SK-N-SH treated with all-trans-retinoic acid at 6 μM for 48 hours (cell line): ENCODE measurements around the gene LDLRAP1.
A peak's percentile ranks its signal among the peaks of the same experiment; 100 is the strongest.

Experiments
- ATAC-seq: fragments of 200-7000 bp; cut with Tn5 transposase; 3 replicates; pipeline ENCODE4 v1.9.1; 2020; ENCODE audit warnings: mild to moderate bottlenecking, moderate library complexity
- ARNTL ChIP-seq: fragments of 450-650 bp; formaldehyde crosslinking; IDR thresholded peaks from 2 replicates; pipeline ENCODE4 v1.5.0; 2020; ENCODE audit warnings: low read depth, mild to moderate bottlenecking, moderate library complexity, borderline replicate concordance
- BACH2 ChIP-seq: fragments of 250-450 bp; sonication (Bioruptor Pico); IDR thresholded peaks from 2 replicates; pipeline ENCODE4 v1.9.0; 2021; ENCODE audit warnings: mild to moderate bottlenecking, borderline replicate concordance
- ESRRG ChIP-seq: fragments of 250-450 bp; sonication (Bioruptor Pico); IDR thresholded peaks from 2 replicates; pipeline ENCODE4 v1.6.1; 2021; ENCODE audit warnings: mild to moderate bottlenecking
- GLIS3 ChIP-seq: fragments of 250-450 bp; sonication (Bioruptor Pico); IDR thresholded peaks from 2 replicates; pipeline ENCODE4 v1.5.0; 2020; ENCODE audit warnings: mild to moderate bottlenecking, moderate library complexity
- RARB ChIP-seq: fragments of 250-450 bp; sonication (Bioruptor Pico); IDR thresholded peaks from 2 replicates; pipeline ENCODE4 v1.8.0; 2021; ENCODE audit warnings: mild to moderate bottlenecking, moderate library complexity
- SNAI2 ChIP-seq: fragments of 250-450 bp; sonication (Bioruptor Pico); IDR thresholded peaks from 2 replicates; pipeline ENCODE4 v1.5.0; 2020; ENCODE audit warnings: mild to moderate bottlenecking, moderate library complexity
- TCF4 ChIP-seq: fragments of 250-450 bp; sonication (Bioruptor Pico); IDR thresholded peaks from 2 replicates; pipeline ENCODE4 v1.8.0; 2021; ENCODE audit warnings: mild to moderate bottlenecking, moderate library complexity, borderline replicate concordance
- TOX ChIP-seq: fragments of 250-450 bp; sonication (Bioruptor Pico); IDR thresholded peaks from 2 replicates; pipeline ENCODE4 v1.8.0; 2021; ENCODE audit warnings: mild to moderate bottlenecking, moderate library complexity, borderline replicate concordance
- ZNF8 ChIP-seq: fragments of 450-650 bp; formaldehyde crosslinking; IDR thresholded peaks from 2 replicates; pipeline ENCODE4 v1.5.0; 2020; ENCODE audit warnings: mild to moderate bottlenecking, moderate library complexity
- TF ChIP-seq, protein P1 (sequence below): fragments of 250-450 bp; sonication (Bioruptor Pico); IDR thresholded peaks from 2 replicates; pipeline ENCODE4 v1.8.0; 2021; ENCODE audit warnings: low read depth, mild to moderate bottlenecking, moderate library complexity, borderline replicate concordance
- TF ChIP-seq, protein P2 (sequence below): fragments of 250-450 bp; sonication (Bioruptor Pico); IDR thresholded peaks from 2 replicates; pipeline ENCODE4 v1.5.1; 2021; ENCODE audit warnings: mild to moderate bottlenecking, moderate library complexity
- TF ChIP-seq, protein P3 (sequence below): fragments of 250-450 bp; sonication (Bioruptor Pico); IDR thresholded peaks from 2 replicates; pipeline ENCODE4 v1.8.0; 2020; ENCODE audit warnings: mild to moderate bottlenecking, moderate library complexity, borderline replicate concordance
- TF ChIP-seq, protein P4 (sequence below): fragments of 250-450 bp; sonication (Bioruptor Pico); IDR thresholded peaks from 2 replicates; pipeline ENCODE4 v1.5.1; 2020; ENCODE audit warnings: low read depth, mild to moderate bottlenecking, moderate library complexity
- TF ChIP-seq, protein P5 (sequence below): fragments of 250-450 bp; sonication (Bioruptor Pico); IDR thresholded peaks from 2 replicates; pipeline ENCODE4 v1.5.0; 2020; ENCODE audit warnings: mild to moderate bottlenecking, moderate library complexity

LDLRAP1 gene, protein sequence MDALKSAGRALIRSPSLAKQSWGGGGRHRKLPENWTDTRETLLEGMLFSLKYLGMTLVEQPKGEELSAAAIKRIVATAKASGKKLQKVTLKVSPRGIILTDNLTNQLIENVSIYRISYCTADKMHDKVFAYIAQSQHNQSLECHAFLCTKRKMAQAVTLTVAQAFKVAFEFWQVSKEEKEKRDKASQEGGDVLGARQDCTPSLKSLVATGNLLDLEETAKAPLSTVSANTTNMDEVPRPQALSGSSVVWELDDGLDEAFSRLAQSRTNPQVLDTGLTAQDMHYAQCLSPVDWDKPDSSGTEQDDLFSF

DNA sequence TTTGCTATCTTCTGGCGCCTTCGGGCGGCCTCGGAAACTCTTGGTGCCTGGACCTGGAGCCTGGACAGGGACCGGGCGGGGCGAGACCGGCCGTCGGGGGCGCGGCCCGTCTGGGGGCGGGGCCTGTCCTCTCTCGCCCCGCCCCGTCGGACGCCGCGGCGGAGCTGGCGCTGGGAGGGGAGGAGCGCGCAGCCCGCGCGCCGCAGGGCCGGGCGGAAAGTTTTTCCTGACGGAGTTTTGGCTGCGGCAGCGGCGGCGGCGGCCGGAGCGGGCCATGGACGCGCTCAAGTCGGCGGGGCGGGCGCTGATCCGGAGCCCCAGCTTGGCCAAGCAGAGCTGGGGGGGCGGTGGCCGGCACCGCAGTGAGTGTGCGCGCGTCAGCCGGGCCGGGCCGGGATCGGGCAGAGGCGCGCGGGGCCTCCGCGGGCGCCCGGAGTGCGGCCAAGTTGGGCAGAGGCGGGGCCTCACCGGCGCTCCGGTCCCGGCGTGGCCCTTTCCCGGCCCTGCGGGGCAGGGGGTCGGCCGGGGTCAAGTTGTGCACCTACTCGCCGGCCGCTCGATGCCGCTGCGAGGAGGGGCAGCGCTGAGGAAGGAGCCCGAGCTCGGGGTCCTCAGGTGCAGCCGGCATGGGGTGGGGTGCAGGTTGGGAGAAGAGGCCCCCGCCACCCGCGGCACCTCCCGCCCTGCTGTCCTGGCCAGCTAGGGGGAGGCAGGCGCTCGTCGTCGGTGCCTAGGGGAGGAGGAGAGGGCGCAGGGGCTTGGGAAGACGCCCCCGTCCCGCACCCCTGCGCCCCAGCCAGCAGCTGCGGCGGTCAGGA, at the start of gene LDLRAP1:
LDLRAP1 (plus strand) TSS at position 182 of the 818 bp plus-strand sequence; CDS start at position 275, 93 bp downstream.
- peak; percentile 89 for ATAC-seq

DNA sequence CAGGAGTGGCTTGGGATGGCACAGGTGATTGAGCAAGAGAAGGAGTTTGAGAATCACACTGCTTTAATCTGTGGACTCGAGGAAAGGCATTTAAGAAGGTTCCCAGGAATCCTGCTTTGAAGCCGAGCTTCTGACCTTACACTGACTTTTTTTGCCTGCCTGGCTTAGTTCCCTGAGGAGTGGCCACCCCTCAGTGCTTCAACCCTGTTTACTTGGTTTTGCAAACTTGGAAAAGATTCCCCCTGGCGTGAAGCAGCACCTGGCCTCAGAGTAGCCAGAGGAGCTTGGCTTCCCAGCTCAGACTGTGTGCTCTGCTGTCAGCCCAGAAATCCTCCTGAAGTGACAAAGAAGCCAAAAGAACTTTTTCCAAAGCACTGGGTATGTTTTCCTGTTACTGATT, 48.5 kb upstream of the LDLRAP1 start:
- no peak for ATAC-seq
- TF ChIP-seq, protein P1, sequence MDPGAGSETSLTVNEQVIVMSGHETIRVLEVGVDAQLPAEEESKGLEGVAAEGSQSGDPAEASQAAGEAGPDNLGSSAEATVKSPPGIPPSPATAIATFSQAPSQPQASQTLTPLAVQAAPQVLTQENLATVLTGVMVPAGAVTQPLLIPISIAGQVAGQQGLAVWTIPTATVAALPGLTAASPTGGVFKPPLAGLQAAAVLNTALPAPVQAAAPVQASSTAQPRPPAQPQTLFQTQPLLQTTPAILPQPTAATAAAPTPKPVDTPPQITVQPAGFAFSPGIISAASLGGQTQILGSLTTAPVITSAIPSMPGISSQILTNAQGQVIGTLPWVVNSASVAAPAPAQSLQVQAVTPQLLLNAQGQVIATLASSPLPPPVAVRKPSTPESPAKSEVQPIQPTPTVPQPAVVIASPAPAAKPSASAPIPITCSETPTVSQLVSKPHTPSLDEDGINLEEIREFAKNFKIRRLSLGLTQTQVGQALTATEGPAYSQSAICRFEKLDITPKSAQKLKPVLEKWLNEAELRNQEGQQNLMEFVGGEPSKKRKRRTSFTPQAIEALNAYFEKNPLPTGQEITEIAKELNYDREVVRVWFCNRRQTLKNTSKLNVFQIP (CRISPR knock-in tag): no peak
- TF ChIP-seq ARNTL: no peak
- TF ChIP-seq, protein P2, sequence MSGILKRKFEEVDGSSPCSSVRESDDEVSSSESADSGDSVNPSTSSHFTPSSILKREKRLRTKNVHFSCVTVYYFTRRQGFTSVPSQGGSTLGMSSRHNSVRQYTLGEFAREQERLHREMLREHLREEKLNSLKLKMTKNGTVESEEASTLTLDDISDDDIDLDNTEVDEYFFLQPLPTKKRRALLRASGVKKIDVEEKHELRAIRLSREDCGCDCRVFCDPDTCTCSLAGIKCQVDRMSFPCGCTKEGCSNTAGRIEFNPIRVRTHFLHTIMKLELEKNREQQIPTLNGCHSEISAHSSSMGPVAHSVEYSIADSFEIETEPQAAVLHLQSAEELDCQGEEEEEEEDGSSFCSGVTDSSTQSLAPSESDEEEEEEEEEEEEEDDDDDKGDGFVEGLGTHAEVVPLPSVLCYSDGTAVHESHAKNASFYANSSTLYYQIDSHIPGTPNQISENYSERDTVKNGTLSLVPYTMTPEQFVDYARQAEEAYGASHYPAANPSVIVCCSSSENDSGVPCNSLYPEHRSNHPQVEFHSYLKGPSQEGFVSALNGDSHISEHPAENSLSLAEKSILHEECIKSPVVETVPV: no peak
- no peak for TF ChIP-seq TOX
- TF ChIP-seq GLIS3 (CRISPR knock-in tag): no peak
- TF ChIP-seq, protein P3, sequence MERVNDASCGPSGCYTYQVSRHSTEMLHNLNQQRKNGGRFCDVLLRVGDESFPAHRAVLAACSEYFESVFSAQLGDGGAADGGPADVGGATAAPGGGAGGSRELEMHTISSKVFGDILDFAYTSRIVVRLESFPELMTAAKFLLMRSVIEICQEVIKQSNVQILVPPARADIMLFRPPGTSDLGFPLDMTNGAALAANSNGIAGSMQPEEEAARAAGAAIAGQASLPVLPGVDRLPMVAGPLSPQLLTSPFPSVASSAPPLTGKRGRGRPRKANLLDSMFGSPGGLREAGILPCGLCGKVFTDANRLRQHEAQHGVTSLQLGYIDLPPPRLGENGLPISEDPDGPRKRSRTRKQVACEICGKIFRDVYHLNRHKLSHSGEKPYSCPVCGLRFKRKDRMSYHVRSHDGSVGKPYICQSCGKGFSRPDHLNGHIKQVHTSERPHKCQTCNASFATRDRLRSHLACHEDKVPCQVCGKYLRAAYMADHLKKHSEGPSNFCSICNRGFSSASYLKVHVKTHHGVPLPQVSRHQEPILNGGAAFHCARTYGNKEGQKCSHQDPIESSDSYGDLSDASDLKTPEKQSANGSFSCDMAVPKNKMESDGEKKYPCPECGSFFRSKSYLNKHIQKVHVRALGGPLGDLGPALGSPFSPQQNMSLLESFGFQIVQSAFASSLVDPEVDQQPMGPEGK: no peak
- no peak for TF ChIP-seq ZNF8 (CRISPR knock-in tag)
- TF ChIP-seq, protein P4, sequence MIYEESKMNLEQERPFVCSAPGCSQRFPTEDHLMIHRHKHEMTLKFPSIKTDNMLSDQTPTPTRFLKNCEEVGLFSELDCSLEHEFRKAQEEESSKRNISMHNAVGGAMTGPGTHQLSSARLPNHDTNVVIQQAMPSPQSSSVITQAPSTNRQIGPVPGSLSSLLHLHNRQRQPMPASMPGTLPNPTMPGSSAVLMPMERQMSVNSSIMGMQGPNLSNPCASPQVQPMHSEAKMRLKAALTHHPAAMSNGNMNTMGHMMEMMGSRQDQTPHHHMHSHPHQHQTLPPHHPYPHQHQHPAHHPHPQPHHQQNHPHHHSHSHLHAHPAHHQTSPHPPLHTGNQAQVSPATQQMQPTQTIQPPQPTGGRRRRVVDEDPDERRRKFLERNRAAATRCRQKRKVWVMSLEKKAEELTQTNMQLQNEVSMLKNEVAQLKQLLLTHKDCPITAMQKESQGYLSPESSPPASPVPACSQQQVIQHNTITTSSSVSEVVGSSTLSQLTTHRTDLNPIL (CRISPR knock-in tag): no peak
- TF ChIP-seq, all 23 proteins: peak for 0

More for the DNA sequence above, at the start of gene LDLRAP1:
- TF ChIP-seq, protein P2: no peak
- no peak for TF ChIP-seq TCF4 (CRISPR knock-in tag)
- TF ChIP-seq BACH2 (CRISPR knock-in tag): no peak
- TF ChIP-seq, protein P1 (CRISPR knock-in tag): no peak
- no peak for TF ChIP-seq ESRRG (CRISPR knock-in tag)
- no peak for TF ChIP-seq ARNTL
- TF ChIP-seq TOX: no peak
- TF ChIP-seq, protein P5, sequence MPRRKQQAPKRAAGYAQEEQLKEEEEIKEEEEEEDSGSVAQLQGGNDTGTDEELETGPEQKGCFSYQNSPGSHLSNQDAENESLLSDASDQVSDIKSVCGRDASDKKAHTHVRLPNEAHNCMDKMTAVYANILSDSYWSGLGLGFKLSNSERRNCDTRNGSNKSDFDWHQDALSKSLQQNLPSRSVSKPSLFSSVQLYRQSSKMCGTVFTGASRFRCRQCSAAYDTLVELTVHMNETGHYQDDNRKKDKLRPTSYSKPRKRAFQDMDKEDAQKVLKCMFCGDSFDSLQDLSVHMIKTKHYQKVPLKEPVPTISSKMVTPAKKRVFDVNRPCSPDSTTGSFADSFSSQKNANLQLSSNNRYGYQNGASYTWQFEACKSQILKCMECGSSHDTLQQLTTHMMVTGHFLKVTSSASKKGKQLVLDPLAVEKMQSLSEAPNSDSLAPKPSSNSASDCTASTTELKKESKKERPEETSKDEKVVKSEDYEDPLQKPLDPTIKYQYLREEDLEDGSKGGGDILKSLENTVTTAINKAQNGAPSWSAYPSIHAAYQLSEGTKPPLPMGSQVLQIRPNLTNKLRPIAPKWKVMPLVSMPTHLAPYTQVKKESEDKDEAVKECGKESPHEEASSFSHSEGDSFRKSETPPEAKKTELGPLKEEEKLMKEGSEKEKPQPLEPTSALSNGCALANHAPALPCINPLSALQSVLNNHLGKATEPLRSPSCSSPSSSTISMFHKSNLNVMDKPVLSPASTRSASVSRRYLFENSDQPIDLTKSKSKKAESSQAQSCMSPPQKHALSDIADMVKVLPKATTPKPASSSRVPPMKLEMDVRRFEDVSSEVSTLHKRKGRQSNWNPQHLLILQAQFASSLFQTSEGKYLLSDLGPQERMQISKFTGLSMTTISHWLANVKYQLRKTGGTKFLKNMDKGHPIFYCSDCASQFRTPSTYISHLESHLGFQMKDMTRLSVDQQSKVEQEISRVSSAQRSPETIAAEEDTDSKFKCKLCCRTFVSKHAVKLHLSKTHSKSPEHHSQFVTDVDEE: no peak
- TF ChIP-seq RARB (CRISPR knock-in tag): no peak
- TF ChIP-seq SNAI2: no peak
